Jurkat, Clone E6-1 (cell line): ENCODE data around the gene POU3F3.

Experiments
- DNase-seq: peaks from one replicate; pipeline ENCODE4 v3.0.0-alpha.2; 2011; ENCODE audit warnings: low read depth, low spot score
- H3K4me3 ChIP-seq: 2 replicates; pipeline ENCODE4 v1.5.1; 2011; ENCODE audit warnings: mild to moderate bottlenecking, low read length, control low read depth, moderate library complexity

The POU3F3 gene

DNA sequence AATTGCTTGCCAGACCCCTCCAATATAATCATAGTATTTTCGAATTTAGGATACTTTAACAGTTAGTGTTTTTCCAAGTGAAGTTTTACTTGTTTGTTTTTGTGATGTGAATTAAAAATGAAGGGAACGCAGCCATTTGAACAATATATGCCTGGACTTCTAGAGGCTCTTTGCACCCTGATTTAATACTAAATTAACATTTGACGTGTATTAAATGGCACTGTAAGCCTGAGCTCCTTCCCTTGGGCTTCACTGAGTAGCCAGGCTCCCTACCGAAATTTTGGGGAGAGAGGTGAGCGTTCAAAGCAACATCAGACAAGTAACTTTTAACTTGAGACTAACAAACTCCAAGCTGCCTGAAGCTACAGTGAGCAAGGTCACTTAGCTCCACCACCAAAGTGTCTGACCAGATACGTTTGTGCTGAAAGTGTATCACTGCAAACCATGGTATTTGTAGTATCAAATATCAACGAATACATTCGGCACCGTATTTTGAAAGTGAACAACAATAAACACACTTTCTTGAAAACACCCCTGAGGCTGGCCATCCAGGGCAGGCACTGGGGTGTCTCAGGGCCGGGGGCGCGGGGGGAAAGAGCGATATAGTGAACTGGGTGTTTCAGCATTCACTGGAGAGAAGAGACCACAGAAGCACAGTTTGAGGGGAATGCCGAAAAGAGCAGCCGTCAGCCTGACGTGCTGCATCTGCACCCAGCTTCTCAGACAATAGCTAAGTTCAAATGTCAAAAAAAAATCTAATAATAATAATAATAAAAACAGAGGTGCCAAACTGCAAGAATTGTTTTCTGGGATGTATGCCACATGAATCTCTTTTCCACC lies 7.7 kb upstream of the POU3F3 start:
- no peak for DNase-seq
- no peak overlapping the region for H3K4me3 ChIP-seq

DNA sequence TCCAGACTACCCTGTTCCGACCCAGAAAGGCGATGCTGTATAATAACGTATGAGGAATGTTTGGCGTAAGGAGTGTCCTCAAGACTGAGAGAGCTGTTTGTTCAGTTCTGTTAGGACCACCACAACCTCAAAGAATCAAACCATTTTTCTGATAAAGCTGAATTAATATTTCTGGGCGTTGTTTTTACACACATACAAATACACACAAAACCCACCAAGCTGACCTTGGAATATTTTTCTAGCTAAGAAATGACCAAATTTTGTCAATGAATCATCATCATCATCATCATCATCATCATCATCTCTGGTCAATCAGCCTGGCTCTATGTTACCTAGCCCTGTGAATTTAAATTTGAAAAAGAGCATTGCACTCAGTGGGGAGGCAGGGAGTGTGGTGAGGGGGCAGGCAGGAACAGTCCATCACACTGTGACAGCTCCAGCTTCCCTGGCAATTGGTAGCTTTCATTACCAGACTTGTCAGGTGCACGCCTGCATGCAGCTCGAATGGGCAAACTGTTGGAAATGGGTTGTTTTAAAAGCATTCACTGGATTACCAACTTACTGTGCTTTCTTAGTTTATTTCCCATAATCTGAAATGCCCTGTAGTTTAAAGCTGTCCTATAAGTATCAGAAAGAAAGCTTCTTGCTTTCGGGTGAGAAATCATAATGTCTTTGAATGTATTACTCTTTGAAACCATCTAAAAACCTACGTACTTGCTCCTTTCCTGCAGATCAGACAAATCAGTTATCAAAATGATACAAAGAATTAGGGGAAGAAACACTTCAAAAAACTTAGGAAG lies 6.9 kb upstream of the POU3F3 start:
- H3K4me3 ChIP-seq: no peak overlapping the region
- DNase-seq: no peak

DNA sequence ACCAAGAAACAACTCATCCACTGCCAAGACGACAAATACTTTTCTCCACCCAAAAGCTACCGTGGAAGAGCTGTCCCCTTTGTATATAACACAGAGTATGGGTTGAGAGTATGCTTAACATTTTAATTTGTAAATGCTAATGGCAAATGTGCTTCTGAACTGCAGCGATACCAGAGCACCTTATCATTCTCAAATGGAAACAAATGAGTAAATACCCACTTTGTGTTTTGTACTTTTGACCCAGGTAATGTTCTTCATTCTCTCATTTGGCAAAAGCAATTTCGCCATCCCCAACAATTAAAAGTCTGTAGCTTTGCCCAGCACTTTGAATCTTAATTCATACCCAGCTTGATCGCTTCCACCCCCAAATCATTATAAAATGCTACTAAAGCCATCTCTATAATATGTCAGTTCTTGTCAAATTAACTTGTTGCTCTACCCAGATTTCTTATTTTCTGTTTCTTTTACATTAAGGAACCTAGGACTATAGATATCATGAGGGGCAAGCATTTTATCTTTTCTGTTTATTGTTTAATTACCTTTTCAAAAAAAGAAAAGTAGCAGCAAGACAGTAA lies 6.2 kb upstream of the POU3F3 start:
- no peak for DNase-seq
- H3K4me3 ChIP-seq: no peak overlapping the region

DNA sequence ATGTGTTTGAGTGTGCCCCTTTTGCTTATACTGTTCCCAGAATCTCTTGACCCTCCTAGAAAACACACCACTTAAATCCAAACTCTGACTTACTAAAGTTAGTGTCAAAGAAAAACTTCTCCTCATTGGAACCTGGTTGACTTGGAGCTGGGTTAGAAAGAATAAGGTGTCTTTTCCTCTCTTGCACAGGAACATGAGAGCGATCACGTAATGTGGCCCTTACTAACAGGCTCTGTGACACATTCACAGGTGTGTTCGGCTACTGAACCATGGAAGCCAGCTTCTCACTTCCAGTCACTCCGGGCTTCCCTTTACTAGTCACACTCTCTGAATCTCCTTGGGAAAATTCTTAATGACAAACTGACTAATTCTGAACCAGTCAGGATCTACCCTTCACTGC lies 5.4 kb upstream of the POU3F3 start:
- no peak overlapping the region for H3K4me3 ChIP-seq
- DNase-seq: no peak

DNA sequence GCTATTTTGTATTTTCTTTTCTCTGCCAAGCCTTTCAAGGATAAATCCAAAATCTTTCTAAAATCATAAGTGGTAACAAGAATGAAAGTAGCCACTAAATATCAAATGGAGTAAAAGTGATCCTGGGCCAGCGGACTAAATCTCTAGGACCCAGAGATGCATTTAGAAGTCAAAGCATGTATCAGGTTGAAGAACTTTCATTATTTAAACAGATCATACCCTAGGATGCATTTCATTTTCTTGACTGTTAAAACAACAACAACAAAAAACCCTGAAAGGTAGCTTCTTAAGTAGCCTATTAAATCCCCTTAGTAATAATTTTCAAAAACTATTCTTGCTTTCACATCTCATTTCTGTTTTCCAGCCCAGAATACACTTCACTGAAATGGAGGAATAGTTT lies 4.8 kb upstream of the POU3F3 start:
- no peak for DNase-seq

DNA sequence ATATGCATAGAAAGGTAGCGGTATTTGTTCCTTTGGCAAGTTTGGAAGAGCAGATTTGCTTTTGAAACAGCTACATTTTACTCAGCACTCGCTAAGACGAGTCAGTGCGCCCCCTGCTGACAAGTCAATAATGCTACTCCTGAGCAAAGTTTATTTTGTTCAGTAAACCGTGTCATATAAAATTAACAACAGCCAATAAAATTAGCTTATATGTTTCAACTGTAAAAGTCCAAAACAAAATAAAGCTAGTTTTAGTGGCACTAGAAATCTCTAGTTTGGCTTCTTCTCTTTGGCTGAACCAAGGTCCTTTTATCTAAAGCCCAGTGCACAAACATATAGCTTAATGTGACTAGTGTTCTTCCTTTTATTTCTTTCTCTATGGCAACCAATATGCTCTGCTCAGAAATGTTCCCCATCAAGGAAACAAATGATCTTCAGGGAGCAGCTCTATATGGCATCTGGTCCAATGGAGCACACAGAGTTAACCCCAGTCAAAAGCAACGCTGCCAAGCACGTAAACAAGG lies 4.2 kb upstream of the POU3F3 start:
- peak; percentile 56 for DNase-seq
- H3K4me3 ChIP-seq: no peak overlapping the region

More for the DNA sequence above, 4.8 kb upstream of the POU3F3 start:
- H3K4me3 ChIP-seq: no peak overlapping the region

DNA sequence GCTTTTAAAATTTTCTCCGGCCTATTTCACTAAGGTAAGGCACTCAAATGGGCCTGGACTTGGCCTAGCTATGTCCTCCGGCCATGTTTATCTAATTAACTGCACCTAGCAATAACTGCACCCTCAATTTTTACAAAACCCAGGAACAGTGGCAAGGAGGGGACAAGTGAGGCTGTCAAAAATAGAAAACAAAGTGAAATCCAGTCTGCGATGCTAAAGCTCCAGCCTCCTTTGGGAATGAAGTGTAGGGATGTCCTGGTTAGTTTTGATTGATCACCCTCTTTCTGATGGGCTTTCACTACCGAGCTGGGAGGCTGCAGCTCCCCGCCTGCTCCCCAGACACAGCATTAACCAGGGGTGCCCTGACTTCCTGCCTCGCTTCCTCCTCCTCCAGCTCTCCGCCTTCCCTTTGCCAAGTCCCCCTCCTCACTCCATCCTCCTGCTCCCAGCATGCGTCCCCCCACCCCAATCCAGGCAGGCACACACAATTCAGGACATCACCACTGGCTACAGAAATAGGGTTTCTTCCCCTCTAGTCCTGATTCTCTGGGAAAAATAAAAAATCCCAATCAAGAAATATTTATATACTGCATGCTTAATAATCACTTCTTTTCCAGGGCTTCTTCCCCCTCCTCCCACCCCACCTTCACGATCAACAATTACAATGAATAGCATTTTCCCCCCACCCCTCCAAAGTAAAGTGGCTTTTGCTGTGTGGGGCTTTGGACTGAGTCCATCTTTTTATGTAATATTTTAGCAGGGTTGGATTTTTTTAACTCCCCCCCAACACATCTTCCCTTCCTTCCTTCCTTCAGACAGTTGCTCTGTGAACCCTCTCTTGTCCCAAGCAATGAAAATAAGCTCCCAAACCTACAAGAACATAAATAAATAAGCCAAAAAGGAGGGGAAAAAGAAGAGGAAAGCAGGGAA lies 3.3 kb upstream of the POU3F3 start:
- DNase-seq: no peak
- H3K4me3 ChIP-seq: no peak overlapping the region

DNA sequence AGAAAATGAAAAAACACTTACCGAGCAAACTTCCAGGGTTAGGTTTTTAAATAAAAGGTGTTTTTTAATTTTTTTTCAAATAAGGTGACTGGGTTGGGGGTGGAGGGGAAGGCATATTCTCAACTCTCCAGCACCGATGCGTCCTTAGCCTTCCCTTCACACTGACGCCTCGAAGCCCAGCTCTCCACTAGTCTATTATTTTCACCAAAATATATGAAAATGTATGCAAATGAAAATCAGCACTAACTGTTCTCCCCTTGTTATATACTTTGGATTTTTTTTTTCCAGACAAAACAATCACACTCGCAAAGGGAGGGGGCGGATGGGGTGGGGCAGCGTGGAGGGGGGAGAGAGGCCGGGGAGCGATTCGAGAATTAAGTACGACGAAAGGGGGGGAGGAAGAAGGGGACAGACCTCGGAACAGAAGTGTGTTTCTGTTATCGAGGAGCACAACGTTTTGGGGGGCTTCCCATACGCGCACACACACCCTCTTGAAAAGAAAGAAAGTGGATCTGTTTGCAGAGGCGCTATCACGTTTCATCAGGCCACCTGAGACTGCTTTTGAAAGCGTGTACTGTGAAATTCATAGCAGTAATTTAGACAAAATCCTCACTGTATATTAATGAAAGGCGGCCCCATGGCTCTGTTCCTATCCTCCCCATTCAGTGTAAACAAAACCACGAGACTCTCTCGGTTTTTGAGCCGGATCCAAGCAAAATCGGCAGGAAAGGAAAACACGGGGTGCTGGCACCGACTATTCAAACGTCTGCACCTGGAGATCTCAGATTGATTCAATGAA lies 2.4 kb upstream of the POU3F3 start:
- H3K4me3 ChIP-seq: no peak overlapping the region

DNA sequence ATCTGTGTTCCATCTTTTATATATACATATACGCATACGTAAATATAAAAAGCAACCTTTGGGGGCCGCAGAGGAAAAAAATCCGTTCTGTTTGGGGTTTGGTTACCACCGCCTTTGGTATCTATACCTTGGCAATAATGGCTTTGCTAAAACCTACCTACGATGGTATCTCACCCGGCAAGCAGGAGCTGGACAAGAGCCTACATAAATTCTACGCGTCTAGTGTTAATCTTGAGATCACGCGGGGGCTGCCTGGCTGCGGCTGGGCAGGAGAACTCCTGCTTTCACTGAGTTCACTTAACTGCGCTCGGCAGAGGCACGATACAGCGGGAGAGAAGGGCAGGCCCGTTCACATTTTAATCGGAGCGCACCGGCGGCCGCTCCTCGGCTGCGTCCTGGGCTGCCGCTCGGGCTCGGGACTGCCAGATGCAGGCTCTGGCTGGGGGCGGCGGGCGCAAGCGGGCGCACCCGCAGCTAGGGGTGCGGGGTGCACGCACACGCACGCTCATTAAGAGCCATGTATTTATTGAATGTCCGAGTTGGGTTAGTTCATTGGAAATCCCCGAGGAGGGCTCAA lies 1.7 kb upstream of the POU3F3 start:
- no peak for DNase-seq
- H3K4me3 ChIP-seq: peak overlapping the region; percentile 64

More for the DNA sequence above, 2.4 kb upstream of the POU3F3 start:
- no peak for DNase-seq

DNA sequence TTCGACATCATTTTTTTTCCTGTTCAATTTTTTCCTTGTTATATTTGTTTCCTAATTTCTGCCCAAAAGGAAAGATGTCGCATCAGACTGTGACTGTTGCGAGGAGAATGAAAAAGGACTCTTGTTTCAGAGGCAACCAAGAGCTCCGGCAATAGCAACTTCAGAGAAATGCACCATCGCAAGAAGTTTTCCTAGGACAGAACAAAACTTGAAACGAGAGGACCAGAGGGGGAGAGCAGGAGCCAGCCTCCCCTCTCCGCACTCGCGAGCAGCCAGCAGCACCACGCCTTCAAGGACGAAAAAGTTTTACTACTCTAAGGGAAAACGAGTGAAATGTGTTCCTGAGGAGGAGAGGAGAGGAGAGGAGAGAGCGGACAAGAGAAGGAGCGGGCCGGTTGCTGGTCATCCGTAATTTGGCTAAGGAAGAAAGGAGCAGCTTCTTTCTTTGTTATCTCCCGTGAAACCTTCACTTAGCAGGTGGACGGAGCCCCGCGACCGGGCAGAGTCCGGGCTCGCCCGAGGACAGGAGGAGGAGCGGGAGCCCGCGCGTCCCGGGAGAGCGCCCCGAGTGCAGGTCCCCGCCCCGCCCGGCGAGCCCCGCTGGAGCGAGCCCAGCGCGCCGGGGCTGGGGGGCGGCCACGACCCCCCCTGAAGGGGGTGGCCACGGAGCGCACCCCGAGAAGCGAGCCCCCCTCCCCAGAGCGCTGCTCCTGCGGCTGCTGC lies 744 bp downstream of the POU3F3 start:
- H3K4me3 ChIP-seq: peak overlapping the region; percentile 64
- no peak for DNase-seq

DNA sequence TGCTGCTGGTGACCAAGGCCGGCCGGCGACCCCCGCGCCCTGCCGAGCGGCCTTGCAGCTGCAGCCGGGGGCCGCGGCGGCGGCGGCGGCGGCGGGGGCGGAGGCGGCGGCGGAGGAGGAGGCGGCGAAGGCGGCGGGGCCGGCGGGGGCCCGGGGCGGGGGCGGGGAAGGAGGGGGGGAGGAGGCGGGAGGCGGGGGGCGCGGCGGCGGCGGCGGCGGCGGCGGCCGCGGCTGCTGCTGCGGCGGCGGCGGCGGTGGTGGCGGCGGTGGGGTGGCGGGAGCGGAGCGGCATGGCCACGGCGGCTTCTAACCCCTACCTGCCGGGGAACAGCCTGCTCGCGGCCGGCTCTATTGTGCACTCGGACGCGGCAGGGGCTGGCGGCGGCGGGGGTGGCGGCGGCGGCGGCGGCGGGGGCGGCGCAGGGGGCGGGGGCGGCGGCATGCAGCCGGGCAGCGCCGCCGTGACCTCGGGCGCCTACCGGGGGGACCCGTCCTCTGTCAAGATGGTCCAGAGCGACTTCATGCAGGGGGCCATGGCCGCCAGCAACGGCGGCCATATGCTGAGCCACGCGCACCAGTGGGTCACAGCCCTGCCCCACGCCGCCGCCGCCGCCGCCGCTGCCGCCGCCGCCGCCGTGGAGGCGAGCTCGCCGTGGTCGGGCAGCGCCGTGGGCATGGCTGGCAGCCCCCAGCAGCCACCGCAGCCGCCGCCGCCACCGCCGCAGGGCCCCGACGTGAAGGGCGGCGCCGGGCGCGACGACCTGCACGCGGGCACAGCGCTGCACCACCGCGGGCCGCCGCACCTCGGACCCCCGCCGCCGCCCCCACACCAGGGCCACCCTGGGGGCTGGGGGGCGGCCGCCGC lies 1.5 kb downstream of the POU3F3 start:
- no peak overlapping the region for H3K4me3 ChIP-seq

DNA sequence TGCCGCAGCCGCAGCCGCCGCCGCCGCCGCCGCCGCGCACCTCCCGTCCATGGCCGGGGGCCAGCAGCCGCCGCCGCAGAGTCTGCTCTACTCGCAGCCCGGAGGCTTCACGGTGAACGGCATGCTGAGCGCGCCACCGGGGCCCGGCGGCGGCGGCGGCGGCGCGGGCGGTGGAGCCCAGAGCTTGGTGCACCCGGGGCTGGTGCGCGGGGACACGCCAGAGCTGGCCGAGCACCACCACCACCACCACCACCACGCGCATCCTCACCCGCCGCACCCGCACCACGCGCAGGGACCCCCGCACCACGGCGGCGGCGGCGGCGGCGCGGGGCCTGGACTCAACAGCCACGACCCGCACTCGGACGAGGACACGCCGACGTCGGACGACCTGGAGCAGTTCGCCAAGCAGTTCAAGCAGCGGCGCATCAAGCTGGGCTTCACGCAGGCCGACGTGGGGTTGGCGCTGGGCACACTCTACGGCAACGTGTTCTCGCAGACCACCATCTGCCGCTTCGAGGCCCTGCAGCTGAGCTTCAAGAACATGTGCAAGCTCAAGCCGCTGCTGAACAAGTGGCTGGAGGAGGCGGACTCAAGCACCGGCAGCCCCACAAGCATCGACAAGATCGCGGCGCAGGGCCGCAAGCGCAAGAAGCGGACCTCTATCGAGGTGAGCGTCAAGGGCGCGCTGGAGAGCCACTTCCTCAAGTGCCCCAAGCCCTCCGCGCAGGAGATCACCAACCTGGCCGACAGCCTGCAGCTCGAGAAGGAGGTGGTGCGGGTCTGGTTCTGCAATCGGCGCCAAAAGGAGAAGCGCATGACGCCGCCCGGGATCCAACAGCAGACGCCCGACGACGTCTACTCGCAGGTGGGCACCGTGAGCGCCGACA lies 2.4 kb downstream of the POU3F3 start:
- H3K4me3 ChIP-seq: peak overlapping the region; percentile 18; the same call in 1 of the 2 replicates
- DNase-seq: no peak

More for the DNA sequence above, 1.5 kb downstream of the POU3F3 start:
- DNase-seq: no peak

DNA sequence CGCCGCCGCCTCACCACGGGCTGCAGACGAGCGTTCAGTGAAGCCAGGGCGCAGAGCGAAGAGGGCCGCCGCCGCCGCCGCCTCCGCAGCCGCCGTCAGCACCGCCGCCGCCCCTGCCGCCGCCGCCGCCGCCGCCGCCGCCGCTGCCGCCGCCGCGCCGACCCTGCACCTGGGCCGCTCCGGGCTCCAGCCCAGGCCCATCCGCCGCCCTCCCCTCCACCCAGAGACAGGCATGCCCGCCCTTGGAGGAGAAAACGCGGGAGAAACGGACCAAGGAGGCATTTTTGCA lies 3.0 kb downstream of the POU3F3 start:
- H3K4me3 ChIP-seq: peak overlapping the region; percentile 18; the same call in 1 of the 2 replicates
- no peak for DNase-seq

DNA sequence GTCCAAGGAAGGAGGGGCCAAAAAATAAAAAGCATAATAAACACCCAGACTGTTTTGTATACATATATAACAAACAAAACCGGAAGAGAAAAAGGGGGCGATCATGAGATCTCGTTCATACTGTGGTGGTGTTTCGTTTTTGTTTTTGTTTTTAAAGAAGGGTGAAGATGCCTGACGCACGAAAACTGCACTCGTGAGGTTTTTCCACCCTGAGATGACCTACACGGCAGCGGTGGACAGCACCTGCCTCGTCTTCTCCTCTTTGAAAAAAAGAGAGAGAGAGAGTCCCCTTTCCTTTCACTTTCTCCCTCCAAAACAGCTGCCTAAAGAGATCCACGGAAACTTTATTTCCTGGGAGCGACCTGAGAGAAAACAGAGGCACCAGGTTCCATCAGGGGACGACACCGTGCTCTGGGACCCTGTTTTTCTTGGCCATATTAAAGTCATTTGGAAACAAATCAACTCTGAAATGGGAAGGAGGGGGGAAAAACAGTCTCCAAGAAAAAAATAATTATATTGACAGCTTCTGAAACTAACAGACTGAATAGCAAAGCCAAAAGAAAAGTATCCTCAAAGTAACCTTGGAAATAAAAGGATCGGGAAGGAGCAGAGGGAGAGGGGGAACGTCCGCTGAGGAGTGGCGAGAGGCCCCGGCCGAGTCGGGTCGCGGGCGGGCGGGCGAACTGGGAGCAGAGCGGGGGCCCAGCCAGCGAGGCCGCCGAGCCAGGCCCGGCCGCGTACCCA lies 3.5 kb downstream of the POU3F3 start:
- peak overlapping the region; percentile 11; the same call in 1 of the 2 replicates for H3K4me3 ChIP-seq
- no peak for DNase-seq
